NCI-H1694 treated with DMSO at 0.1 percent for 48 hours (cell line): ENCODE measurements around the gene LGALS7B.
"Not testable (repeated sequence)": the region's sequence is repeated elsewhere in the genome, so short reads cannot be mapped to it uniquely, and the experiment has no call there.

Experiments
- DNase-seq: peaks from one replicate; lab custom pipeline; 2025; lab: John Stamatoyannopoulos, UW

Gene LGALS7B

GRCh38 chr19:38788478-38789243 lies at the start of gene LGALS7B:
Gene LGALS7B (plus strand): TSS chr19:38789200. CDS start chr19:38789227, 27 bp downstream.
- DNase-seq = no peak

- no peak for DNase-seq
These were observed 49.4 kb upstream of the LGALS7B start for GRCh38 chr19:38739440-38740256.

DNA sequence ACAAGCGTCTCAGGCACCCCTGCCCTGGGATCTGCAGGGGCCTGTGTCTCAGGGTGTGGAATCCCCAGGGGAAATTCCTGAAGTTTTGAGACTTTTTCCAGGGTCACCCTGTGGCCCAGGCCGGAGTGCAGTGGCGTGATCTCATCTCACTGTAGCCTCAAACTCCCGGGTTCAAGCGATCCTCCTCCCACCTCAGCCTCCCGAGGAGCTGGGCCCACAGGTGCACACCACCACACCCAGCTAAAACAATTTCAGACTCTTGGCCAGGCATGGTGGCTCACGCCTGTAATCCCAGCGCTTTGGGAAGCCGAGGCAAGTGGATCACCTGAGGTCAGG lies 48.8 kb upstream of the LGALS7B start:
- DNase-seq = no peak

DNA sequence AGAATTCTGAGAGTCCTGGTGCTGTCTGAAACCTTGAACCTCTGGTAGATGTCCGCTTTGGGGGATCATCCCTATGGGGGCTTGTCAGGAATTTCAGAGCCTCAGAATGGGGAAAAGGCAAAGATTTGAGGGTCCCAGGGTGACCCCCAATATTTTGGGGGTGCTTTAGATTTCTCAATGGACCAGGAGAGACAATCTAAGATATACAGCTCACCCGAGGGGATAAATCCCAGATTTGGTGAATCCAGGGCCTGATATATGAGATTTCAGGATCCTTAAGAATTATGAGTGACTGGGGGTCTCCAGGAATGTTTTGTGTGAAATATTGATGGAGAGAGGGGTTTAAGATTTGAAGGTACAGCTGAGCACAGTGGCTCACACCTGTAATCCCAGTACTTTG lies 48.1 kb upstream of the LGALS7B start:
- no peak for DNase-seq

- no peak for DNase-seq
These were observed 47.3 kb upstream of the LGALS7B start for GRCh38 chr19:38741670-38742069.

GRCh38 chr19:38742296-38742695 lies 46.7 kb upstream of the LGALS7B start:
- no peak for DNase-seq

DNA sequence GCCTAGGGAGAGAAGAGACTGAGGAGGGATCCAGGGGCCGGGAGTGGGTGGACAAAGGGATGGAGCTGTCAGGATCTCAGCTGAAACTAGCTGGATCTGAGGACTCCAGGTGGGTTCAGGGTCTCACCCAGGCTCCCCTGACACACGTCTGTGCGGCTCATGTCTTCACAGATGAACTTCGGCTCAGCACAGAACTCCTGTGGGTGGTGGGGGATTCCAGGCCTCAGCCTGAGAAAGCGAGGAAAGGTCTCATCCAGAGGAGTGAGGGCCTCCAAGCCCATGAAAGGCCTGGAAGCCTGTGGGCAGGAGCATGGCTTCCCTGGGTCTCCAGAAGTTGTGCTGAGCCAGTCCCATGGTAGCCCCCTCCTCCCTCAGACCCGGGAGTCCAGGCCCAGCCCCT lies 46.1 kb upstream of the LGALS7B start:
- no peak for DNase-seq

DNA sequence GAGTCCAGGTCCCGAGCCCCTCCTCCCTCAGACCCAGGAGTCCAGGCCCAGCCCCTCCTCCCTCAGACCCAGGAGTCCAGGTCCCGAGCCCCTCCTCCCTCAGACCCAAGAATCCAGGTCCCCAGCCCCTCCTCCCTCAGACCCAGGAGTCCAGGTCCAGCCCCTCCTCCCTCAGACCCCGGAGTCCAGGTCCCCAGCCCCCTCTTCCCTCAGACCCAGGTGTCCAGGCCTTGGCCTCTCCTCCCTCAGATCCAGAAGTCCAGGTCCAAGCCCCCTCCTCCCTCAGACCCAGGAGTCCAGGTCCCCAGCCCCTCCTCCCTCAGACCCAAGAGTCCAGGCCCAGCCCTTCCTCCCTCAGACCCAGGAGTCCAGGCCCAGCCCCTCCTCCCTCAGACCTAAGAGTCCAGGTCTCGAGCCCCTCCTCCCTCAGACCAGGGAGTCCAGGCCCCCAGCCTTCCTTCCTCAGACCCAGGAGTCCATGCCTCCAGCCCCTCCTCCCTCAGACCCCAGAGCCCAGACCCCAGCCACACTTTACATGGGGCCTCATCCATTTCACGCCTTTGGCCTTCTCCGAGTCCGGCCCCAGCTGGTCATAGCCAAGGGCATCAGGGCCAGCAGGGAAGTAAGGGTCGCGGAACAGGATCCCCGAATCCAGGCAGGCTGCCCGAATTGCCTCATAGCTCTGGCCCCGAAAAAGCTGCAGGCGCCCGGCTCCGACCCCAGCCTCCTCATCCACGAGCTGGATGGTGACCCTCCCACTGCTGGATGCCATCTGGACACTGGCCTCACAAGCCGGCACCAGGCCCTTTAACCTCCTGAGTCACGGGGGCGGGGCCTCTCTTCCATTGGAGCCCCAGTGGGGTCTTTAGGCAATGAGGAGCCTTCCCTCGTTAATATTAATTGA lies 45.4 kb upstream of the LGALS7B start:
- DNase-seq = no peak

- DNase-seq = no peak
These were observed 44.7 kb upstream of the LGALS7B start, which contains the start of gene CAPN12 for GRCh38 chr19:38744298-38744681. Gene CAPN12 (minus strand): TSS chr19:38744474. CDS start chr19:38744165, 309 bp downstream.

- DNase-seq = no peak
These were observed 44.1 kb upstream of the LGALS7B start for GRCh38 chr19:38744874-38745273.

DNA sequence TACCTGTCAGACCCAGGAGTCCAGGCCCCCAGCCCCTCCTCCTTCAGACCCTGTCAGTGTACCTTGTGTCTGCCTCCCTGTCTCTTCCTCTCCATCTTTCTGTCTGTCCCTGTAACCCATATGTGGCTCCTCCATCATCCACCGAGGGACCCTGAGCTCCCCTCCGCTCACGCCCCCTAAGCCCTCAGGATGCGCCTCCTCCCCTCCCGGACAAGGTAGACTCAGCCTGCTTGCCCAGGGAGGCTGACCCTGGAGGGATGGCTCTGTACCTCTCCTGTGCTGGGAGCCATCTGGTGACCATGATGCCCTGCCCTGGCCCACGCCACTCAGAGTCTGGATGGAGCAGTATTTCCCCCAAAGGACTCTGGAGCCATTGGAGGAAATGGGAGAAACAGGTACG lies 43.7 kb upstream of the LGALS7B start:
- DNase-seq = no peak

DNA sequence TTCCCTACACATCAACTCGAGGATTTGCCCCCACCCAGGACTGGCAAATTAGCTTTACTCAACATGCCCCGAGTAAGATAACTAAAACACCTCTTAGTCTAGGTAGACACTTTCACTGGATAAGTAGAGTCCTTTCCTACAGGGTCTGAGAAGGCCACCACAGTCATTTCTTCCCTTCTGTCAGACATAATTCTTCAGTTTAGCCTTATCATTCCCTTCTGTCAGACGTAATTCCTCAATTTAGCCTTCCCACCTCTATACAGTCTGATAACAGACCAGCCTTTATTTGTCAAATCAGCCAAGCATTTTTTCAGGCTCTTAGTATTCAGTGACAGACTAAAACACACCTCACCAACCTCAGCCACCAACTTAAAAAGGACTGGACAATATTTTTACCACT lies 35.2 kb upstream of the LGALS7B start:
- DNase-seq = not testable (repeated sequence)

- DNase-seq = not testable (repeated sequence)
These were observed 34.8 kb upstream of the LGALS7B start for GRCh38 chr19:38754196-38754595.

DNA sequence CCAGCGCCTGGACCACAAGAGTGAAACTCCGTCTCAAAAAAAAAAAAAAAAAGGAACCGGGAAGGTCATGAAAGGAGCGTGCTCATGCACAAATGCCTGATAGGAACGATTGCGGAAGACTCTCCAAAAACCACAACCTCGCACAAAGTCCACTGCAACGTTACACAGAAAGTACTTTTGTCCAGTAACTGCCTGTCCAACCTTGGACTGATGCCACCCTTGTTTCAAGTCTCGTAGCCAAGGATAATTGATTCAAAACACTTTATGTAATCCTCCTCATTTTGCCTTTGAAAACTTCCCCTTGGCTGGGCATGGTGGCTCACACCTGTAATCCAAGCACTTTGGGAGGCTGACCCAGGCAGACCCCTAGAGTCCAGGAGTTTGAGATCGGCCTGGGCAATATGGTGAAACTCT lies 29.4 kb upstream of the LGALS7B start:
- no peak for DNase-seq

DNA sequence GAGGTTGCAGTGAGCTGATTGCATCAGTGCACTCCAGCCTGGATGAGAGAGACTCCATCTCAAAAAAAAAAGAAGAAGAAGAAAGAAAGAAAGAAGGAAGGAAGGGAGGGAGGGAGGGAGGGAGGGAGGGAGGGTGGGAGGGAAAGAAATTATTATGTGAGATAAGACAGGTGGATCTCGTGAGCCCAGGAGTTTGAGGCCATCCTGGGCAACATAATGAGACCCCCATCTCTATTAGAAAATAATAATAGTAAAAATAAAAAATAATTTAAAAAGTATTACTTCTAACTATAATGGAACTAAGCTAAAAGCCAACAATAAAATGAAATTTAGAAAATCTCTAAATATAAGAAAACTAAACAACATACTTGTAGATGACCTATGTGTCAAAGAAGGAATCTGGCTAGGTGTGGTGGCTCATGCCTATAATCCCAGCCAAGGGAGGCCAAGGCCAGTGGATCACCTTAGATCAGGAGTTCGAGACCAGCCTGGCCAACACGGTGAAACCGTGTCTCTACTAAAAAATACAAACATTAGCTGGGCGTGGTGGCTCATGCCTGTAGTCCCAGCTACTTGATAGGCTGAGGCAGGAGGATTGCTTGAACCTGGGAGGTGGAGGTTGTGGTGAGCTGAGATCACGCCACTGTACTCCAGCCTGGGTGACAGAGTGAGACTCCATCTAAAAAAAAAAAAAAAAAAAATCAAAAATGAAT lies 28.0 kb upstream of the LGALS7B start:
- not testable (repeated sequence) for DNase-seq

- DNase-seq = not testable (repeated sequence)
These were observed 27.1 kb upstream of the LGALS7B start for GRCh38 chr19:38761884-38762389.

DNA sequence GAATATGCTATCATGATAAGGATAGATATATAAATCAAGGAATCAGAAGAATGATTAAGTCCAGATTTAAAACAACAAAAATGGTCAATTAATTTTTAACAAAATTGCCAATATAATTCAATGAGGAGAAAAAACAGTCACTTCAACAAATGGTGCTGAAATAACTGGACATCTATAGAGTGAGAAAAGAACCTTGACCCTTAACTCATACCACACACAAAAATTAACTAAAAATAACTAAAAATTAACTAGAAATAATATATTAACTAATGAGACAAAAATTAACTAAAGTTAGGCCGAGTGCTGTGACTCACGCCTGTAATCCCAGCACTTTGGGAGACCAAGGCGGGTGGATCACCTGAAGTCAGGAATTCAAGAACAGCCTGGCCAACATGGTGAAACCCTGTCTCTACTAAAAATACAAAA lies 25.2 kb upstream of the LGALS7B start:
- no peak for DNase-seq

GRCh38 chr19:38765214-38765613 lies 23.8 kb upstream of the LGALS7B start:
- no peak for DNase-seq

DNA sequence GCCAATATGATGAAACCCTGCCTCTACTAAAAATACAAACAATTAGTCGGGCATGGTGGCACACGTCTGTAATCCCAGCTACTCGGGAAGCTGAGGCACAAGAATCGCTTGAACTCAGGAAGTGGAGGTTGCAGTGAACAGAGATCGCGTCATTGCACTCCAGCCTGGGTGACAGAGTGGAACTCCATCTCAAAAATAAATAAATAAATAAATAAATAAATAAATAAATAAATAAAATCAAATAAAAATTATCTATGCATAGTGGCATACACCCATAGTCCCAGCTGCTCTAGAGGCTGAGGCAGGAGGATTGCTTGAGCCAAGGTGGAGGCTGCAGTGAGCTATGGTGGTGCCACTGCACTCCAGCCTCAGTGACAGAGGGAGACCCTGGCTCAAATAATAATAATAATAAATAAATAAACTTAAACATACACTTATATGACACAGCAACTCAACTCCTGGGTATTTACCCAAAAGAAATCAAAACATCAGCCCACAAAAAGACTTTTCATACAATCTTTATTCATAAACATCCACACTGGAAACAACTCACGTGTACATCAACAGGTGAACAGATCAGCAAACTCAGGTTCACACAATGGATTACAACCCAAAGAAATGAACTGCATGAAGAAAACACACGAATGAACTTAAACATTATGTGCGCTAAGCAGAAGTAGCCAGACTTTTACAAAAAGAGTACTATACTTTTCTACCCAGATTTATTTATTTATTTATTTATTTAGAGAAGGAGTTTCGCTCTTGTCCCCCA lies 22.5 kb upstream of the LGALS7B start:
- DNase-seq = no peak

- no peak for DNase-seq
These were observed 19.3 kb upstream of the LGALS7B start for GRCh38 chr19:38769635-38770211.
